Cerebellar cortex (tissue), 1 donor: ENCODE results near the gene FBXW8.

Experiments used
- DNase-seq: peaks from one replicate; pipeline ENCODE4 v3.0.0-alpha.2; 2015; ENCODE audit warnings: low spot score

The FBXW8 gene

DNA sequence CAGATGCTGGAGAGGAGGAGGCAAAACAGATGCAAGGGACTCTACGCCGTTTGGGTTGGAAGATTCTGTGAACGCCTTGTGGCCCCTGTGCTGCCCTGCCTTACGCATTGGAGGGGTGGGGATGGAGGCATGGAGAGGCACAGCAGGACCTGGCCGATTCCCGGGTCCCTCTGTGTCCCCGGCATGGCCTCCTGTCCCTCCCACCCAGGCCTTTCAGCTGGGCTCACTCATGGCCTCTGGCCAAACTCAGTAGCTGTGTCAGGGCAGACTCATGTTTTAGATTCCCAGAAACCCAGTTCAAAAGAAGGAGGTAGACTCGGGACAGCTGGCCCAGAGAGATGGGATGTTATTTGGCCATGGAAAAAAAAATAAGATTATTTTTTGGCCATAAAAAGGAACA, 148.4 kb downstream of the FBXW8 start:
- DNase-seq, result no peak

GRCh38 chr12:117060246-117060928, 149.6 kb downstream of the FBXW8 start:
- no peak for DNase-seq

- DNase-seq, result no peak
Measured at GRCh38 chr12:117060929-117061305, 150.2 kb downstream of the FBXW8 start.

- DNase-seq, result no peak
Measured at GRCh38 chr12:117061555-117062079, 150.9 kb downstream of the FBXW8 start.

GRCh38 chr12:117063162-117063911, 152.6 kb downstream of the FBXW8 start:
- DNase-seq, result no peak

- DNase-seq, result no peak
Measured at GRCh38 chr12:117064049-117064448, 153.3 kb downstream of the FBXW8 start.

- DNase-seq, result no peak
Measured at GRCh38 chr12:117064596-117064995, 153.8 kb downstream of the FBXW8 start.

GRCh38 chr12:117067016-117067415, 156.3 kb downstream of the FBXW8 start:
- DNase-seq, result no peak

- no peak for DNase-seq
Measured at GRCh38 chr12:117067638-117068037, 156.9 kb downstream of the FBXW8 start.

GRCh38 chr12:117068492-117068891, 157.7 kb downstream of the FBXW8 start:
- DNase-seq, result no peak

GRCh38 chr12:117069101-117069797, 158.5 kb downstream of the FBXW8 start:
- no peak for DNase-seq

DNA sequence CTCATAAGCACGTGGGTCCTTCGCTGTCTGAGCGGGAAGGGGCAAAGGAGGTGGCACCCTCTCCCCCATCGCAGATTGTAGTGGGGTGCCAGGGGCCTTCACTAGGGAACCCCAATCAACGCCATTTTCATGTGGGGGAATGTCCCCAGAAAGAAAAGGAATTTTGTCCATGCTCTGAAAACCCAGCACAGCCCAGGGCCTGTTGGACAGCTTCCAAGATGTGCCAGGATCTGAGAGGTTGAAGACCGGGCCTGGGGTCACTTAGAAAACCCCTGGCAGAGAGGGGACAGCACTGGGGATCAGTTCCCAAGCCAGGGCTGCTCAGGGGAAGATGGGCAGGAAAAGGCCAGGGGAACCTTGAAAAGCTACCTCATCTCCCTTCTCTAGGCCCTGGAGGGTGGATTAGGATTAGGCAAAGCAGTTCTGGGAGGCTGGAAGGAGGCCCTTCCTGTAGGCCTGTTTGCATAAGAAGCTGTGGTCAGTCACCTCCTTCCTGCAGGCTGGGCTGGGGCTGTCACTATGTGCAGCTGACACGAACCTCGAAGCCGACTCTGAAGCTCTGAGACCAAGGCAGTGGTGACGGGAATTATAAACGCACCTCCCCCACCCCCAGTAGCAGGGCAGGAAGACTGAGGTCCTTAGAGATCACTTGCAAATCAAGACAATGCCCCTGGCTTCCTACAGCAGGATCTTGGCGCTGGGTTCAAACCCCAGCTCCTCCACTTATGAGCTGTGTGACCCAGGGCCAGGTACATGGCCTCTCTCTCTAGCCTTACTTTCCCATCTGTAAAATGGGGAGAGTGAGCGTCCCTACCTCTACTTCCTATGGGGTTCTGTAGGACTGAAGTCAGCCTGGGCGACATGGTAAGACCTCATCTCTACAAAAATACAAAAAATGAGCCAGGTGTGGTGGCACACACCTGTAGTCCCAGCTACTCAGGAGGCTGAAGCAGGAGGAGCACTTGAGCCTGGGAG, 159.5 kb downstream of the FBXW8 start:
- no peak for DNase-seq

- DNase-seq, result no peak
Measured at GRCh38 chr12:117071009-117071408, 160.3 kb downstream of the FBXW8 start.

DNA sequence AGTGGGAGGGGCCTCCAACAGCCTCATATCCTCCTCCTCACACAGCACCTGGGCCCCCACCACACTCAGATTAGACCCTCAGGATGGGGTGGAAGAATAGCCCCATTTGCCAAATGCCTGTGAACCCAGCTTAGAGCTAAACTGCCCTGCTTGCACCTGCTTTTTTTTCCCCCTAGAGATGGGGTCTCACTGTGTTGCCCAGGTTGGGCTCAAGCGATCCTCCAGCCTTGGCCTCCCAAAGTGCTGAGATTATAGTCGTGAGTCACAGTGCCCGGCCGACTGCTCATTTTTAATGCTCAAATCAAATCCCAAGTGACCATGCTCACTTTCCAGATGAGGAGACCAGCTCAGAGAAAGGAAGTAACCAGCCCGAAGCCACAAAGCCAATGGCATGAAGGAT, 161.4 kb downstream of the FBXW8 start:
- DNase-seq, result no peak

DNA sequence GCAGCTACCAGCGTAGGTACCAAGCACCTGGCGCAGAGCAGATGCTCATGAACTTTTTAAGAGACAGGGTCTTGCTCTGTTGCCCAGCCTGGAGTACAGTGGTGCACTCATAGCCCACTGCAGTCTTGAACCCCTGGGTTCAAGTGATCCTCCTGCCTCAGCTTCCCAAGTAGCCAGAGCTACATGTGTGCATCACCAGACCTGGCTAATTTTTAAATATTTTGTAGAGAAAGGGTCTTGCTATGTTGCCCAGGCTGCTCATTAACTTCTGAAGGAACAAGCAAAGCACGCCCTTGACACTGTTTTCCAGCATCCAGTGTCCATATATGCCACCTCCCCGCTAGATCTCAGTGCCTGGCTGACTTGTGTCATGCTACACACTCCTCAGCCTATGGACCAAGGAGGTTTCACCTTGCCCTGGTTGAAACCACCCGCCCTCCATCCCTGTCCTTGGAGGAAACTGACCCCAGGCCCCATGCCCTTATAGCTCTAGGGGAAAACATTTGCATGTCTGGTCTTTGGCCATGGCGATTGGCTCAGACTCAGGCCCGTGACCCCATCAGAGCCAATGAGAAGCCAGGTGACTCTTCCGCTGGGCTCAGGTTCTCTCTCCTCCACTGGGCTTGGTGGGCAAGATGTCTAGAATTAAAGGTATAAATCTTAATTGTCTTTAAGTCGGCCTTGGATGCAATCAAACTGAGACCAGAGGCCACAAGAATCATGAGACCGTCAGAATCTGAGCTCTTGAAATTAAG, 162.2 kb downstream of the FBXW8 start:
- DNase-seq, result no peak

GRCh38 chr12:117073611-117074010, 162.9 kb downstream of the FBXW8 start:
- DNase-seq, result no peak

DNA sequence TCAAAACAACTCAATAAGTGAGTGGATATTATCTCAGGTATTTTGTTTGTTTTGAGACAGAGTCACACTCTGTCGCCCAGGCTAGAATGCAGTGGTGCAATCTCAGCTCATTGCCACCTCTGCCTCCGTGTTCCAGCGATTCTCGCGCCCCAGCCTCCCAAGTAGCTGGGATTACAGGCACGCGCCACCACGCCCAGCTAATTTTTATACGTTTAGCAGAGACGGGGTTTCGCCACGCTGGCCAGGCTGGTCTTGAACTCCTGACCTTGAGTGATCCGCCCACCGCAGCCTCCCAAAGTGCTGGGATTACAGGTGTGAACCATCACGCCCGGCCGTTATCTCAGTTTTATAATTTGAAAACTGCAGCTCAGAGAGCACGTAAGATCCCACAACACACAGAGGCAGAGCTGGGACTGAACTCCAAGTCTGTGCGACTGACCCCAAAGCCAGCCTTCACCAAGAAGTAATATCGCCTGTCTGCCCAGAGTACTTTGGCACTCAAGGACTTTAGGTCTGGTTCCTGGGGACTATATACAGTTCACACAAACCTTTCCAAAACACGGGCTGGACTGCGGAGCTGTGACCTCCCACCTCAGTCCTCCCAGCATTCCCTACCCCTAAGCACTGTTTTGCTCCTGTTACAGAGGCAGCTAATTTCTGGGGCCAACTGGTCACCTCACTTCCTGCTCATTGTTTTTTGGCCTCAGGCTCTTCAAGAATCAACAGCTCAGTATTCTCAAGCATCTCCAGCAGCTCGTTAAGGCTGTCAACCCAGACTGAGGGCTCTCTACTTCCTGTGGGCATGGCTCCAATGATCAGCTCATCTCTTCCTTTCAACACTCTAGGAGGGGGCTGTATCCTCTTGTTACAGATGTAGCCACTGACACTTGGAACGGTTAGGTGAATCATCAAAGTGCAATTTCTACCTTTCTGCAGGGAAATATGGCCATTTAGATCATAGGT, 165.9 kb downstream of the FBXW8 start:
- no peak for DNase-seq

GRCh38 chr12:117079487-117079886, 168.7 kb downstream of the FBXW8 start:
- no peak for DNase-seq

GRCh38 chr12:117080661-117081144, 170.0 kb downstream of the FBXW8 start:
- no peak for DNase-seq
